Measurements from ENCODE around the gene ZNF526. TPM values are rescaled to one million over a fixed set of nuclear protein-coding genes. Genes with fewer than 3 reads are reported as not detected.
A peak's percentile ranks its signal among the peaks of the same experiment; 100 is the strongest.

The ZNF526 gene
- total RNA-seq, 1 donor = 20.3 TPM

DNA sequence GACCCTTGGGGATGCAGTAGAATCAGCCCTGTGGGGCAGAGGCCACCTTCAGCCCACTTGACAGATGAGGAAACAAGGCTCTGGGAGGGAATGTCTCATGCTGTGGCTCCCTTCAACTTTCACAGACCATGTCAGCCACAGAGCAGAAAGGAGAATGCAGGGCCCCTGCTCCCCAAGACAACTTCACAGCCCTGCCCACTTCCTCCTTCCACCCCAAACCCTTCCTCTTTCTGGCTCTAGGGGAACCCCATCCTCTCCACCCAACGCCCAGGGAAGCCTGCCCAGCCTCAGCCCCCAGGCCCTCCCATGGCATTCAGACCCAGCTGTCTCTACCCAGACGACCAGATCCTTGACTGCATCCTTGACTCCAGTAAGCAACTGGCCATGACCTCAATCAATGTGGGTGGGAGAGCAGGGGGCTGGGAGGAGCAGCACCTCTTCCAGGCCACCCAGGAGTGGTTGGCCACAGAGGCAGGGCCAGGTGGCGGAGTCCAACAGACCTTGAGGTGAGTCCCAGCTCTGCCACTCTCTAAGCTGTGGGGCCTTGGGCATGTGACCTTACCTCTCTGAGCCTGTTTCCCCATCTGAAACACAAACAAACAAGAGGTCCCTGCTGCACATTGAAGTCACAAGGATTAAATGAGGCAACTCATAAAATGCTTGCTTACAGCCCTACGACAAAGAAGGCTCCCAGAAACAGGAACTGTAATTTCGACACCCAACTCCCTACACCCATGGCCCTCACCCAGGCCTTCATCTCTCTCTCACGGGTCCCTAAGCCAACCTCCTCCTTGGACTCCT lies 18.4 kb upstream of the ZNF526 start:
- no peak overlapping the region for H3K4me3 ChIP-seq (ENCODE audit: low read depth, low read length)
- TF ChIP-seq, protein P1, sequence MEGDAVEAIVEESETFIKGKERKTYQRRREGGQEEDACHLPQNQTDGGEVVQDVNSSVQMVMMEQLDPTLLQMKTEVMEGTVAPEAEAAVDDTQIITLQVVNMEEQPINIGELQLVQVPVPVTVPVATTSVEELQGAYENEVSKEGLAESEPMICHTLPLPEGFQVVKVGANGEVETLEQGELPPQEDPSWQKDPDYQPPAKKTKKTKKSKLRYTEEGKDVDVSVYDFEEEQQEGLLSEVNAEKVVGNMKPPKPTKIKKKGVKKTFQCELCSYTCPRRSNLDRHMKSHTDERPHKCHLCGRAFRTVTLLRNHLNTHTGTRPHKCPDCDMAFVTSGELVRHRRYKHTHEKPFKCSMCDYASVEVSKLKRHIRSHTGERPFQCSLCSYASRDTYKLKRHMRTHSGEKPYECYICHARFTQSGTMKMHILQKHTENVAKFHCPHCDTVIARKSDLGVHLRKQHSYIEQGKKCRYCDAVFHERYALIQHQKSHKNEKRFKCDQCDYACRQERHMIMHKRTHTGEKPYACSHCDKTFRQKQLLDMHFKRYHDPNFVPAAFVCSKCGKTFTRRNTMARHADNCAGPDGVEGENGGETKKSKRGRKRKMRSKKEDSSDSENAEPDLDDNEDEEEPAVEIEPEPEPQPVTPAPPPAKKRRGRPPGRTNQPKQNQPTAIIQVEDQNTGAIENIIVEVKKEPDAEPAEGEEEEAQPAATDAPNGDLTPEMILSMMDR (IDR thresholded peaks at IDR 0.05; ENCODE audit: insufficient read depth, low read depth, low read length) = no peak
- no peak for DNase-seq (ENCODE audit: low read depth)

DNA sequence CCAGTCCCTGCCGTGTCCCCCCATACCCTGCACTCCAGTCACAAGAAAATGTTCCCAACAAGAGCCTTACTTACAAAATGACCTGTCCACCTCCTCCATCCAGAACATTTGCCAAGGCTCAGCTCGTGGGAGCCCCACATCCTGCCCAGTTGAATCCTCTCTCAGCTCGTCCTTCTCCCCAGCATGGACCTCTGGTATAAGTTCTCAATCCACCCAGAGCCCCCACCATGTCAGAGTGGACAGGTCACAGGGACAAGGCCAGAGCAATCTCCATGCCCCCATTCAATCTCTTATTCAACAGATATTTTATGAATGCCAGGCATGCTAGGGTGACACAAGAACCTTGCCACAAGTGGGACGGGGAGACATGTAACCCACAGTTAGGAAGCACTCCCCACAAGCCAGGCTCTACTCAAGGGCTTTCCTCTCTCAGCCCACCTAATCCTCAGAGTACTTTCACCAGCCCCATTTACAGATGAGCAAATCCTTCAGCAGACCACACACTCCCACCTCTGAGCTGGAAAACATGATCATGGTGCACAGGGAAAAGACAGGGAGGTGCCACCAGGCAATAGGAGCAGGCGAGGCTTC lies 17.7 kb upstream of the ZNF526 start:
- no peak overlapping the region for H3K4me3 ChIP-seq (ENCODE audit: low read depth, low read length)
- TF ChIP-seq, protein P1 (IDR thresholded peaks at IDR 0.05; ENCODE audit: insufficient read depth, low read depth, low read length) = no peak
- DNase-seq (ENCODE audit: low read depth) = no peak

DNA sequence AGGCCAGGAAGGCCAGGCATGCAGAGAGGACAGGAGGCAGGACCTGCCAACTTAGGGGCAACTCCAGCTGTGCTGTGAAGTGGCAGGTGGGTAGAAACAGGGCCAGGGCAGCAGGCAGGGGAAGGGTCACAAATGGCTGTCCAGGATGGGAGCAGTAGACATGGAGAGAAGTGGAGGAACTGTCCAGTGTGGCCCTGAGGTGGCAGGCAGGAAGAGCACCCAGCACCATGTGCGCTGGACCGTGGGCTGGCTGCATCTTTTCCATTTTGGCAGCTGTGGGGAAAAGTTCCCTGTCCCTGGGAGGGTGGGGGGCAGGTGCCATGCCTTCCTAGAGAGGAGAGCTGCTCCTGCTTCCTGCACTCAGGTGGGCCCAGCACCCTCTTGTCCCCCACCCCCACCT lies 16.4 kb upstream of the ZNF526 start:
- H3K4me3 ChIP-seq (ENCODE audit: low read depth, low read length) = no peak overlapping the region
- DNase-seq (ENCODE audit: low read depth) = no peak
- TF ChIP-seq, protein P1 (IDR thresholded peaks at IDR 0.05; ENCODE audit: insufficient read depth, low read depth, low read length) = no peak

DNA sequence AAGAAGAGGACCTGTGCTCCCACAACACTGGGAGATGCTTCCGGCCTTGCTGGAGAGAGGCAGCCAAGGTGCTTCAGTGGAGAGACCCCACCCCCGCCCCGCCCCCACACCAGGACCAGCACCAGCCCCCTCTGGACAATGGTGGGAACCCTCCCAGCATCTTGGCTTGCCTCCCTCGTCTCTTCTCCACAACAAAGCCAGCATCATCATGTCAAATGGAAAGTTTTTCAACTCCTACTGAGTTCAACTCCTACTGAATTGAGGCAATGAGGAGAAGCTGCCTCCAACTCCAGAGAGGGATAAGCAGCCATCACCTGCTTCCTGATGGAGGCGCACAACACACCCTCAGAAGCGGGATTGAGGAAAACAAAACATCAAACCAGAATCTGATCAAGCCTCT lies 15.4 kb upstream of the ZNF526 start:
- no peak for DNase-seq (ENCODE audit: low read depth)
- TF ChIP-seq, protein P1 (IDR thresholded peaks at IDR 0.05; ENCODE audit: insufficient read depth, low read depth, low read length) = no peak
- H3K4me3 ChIP-seq (ENCODE audit: low read depth, low read length) = no peak overlapping the region

DNA sequence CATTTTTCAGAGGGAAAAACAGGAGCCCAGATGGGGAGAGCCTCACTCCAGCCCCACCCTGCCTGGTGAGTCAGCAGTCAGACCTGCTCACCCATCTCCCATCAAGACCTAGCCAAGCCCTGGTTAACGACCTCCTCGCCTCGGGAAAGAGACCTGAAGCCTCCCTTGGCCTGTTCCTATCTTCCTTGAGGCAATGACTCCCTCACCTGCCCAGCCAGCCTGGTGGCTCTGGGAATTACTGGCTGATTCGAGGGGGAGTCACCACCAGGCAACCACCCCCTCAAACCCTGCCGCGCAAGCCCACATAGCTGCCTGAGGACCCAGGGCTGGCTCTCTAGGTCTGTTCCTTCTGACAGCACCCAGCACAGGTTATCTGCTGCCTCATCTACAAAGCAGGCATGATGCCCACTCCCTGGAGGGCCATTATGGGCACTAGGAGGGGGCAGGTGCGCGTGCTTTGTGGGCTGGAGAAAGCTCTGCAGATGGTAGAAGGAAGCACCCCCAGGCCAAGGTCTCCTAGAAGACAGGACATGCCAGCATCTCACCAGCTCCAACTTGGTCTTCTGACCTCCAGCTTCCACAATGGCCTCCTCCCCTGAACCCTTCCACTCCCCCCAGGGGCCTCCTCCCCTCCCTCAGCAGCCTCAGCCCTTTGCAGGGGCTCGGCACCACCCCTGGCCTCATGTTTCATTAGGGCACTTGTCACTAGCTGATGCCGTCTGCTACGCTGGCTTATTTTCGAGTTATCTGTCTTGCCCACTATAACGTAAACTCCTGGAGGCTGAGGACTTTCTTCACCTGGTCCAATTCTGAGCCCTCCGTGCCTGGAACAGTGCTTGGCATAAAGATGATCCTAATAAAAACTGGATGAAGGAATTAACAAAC lies 13.0 kb upstream of the ZNF526 start:
- peak; percentile 41 for DNase-seq (ENCODE audit: low read depth)
- H3K4me3 ChIP-seq (ENCODE audit: low read depth, low read length) = no peak overlapping the region
- TF ChIP-seq, protein P1 (IDR thresholded peaks at IDR 0.05; ENCODE audit: insufficient read depth, low read depth, low read length) = no peak

DNA sequence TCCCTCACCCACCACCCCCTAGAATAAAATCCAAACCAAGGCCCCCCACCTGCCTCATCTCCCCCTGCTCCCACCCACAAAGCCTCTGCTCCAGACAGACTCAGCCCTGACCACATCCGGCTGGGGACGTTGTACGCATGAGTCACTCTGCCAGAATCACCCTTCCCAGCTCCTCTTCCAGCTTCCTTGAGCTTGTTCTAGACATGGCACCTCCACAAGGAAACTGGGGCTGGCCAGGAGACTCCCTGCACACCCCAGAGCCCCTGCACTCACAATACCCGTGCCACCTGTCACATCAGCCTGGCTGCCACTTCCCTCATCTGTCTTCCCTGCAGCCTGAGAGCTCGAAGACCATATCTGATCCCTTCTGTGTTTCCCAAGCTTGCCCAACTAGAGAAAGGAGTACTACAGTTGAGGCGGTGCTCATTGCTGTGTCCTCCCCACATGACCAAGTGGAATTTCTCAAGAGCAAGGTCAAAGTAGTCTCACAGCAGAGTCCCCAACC lies 12.3 kb upstream of the ZNF526 start:
- TF ChIP-seq, protein P1 (IDR thresholded peaks at IDR 0.05; ENCODE audit: insufficient read depth, low read depth, low read length) = no peak
- DNase-seq (ENCODE audit: low read depth) = peak; percentile 82
- H3K4me3 ChIP-seq (ENCODE audit: low read depth, low read length) = no peak overlapping the region
